DMS53 treated with DMSO at 0.1 percent for 48 hours (cell line): Measurements from ENCODE around the gene YAE1.
A peak's percentile ranks its signal among the peaks of the same experiment; 100 is the strongest.
"Not testable (repeated sequence)": the region's sequence is repeated elsewhere in the genome, so short reads cannot be mapped to it uniquely, and the experiment has no call there.

Source experiments
- DNase-seq: peaks from one replicate; lab custom pipeline; 2025; ENCODE audit not compliant: unreplicated experiment; lab: John Stamatoyannopoulos, UW

Gene YAE1

GRCh38 chr7:39566023-39566921 lies at the start of gene YAE1:
Gene YAE1, plus strand, starts transcription at chr7:39566404. Its CDS starts 15 bp downstream, at chr7:39566419.
- DNase-seq: peak; percentile 51

- DNase-seq: no peak
Observed at GRCh38 chr7:39516498-39516897, 49.7 kb upstream of the YAE1 start.

GRCh38 chr7:39517240-39517639 lies 49.0 kb upstream of the YAE1 start:
- no peak for DNase-seq

- no peak for DNase-seq
Observed at GRCh38 chr7:39525926-39526325, 40.3 kb upstream of the YAE1 start.

GRCh38 chr7:39526666-39527065 lies 39.5 kb upstream of the YAE1 start:
- no peak for DNase-seq

GRCh38 chr7:39527296-39527695 lies 38.9 kb upstream of the YAE1 start:
- no peak for DNase-seq

- DNase-seq: no peak
Observed at GRCh38 chr7:39527951-39528350, 38.3 kb upstream of the YAE1 start.

- DNase-seq: no peak
Observed at GRCh38 chr7:39528849-39529248, 37.4 kb upstream of the YAE1 start.

GRCh38 chr7:39529582-39529981 lies 36.6 kb upstream of the YAE1 start:
- DNase-seq: no peak

- no peak for DNase-seq
Observed at GRCh38 chr7:39530971-39531370, 35.2 kb upstream of the YAE1 start.

- no peak for DNase-seq
Observed at GRCh38 chr7:39531818-39532217, 34.4 kb upstream of the YAE1 start.

- no peak for DNase-seq
Observed at GRCh38 chr7:39532832-39533231, 33.4 kb upstream of the YAE1 start.

- DNase-seq: no peak
Observed at GRCh38 chr7:39534599-39534998, 31.6 kb upstream of the YAE1 start.

GRCh38 chr7:39535064-39535463 lies 31.1 kb upstream of the YAE1 start:
- no peak for DNase-seq

GRCh38 chr7:39535720-39536119 lies 30.5 kb upstream of the YAE1 start:
- DNase-seq: no peak

GRCh38 chr7:39536951-39537350 lies 29.3 kb upstream of the YAE1 start:
- no peak for DNase-seq

- DNase-seq: peak; percentile 28
Observed at GRCh38 chr7:39539816-39540215, 26.4 kb upstream of the YAE1 start.

- peak; percentile 80 for DNase-seq
Observed at GRCh38 chr7:39540320-39540719, 25.9 kb upstream of the YAE1 start.

- DNase-seq: no peak
Observed at GRCh38 chr7:39541511-39541910, 24.7 kb upstream of the YAE1 start.

GRCh38 chr7:39544774-39545173 lies 21.4 kb upstream of the YAE1 start:
- DNase-seq: not testable (repeated sequence)

GRCh38 chr7:39547336-39547735 lies 18.9 kb upstream of the YAE1 start:
- DNase-seq: no peak

- no peak for DNase-seq
Observed at GRCh38 chr7:39550411-39550810, 15.8 kb upstream of the YAE1 start.

GRCh38 chr7:39553436-39553835 lies 12.8 kb upstream of the YAE1 start:
- no peak for DNase-seq
